HG03558 (cell line): ENCODE data around the gene UNC13C.
"Not testable (repeated sequence)": the region's sequence is repeated elsewhere in the genome, so short reads cannot be mapped to it uniquely, and the experiment has no call there.

ENCODE experiments used
- ATAC-seq: cut with Tn5 transposase; IDR thresholded peaks from one replicate; pipeline ENCODE4 v1.9.1; 2021; ENCODE audit warnings: moderate number of reproducible peaks; ENCODE audit not compliant: unreplicated experiment; ENCODE audit errors: extremely low read depth

UNC13C gene

GRCh38 chr15:54410481-54410880, 432.2 kb downstream of the UNC13C start:
- ATAC-seq = no peak

- ATAC-seq = no peak
These were observed 445.9 kb downstream of the UNC13C start for GRCh38 chr15:54424171-54424570.

- no peak for ATAC-seq
These were observed 450.4 kb downstream of the UNC13C start for GRCh38 chr15:54428596-54428995.

GRCh38 chr15:54450288-54450687, 472.0 kb downstream of the UNC13C start:
- not testable (repeated sequence) for ATAC-seq

GRCh38 chr15:54456413-54456812, 478.2 kb downstream of the UNC13C start:
- no peak for ATAC-seq

GRCh38 chr15:54462511-54462913, 484.3 kb downstream of the UNC13C start:
- ATAC-seq = no peak

- ATAC-seq = no peak
These were observed 503.6 kb downstream of the UNC13C start for GRCh38 chr15:54481819-54482218.

- no peak for ATAC-seq
These were observed 504.0 kb downstream of the UNC13C start for GRCh38 chr15:54482251-54482650.

- no peak for ATAC-seq
These were observed 522.1 kb downstream of the UNC13C start for GRCh38 chr15:54500330-54500729.

GRCh38 chr15:54502416-54503075, 524.3 kb downstream of the UNC13C start:
- ATAC-seq = no peak

- ATAC-seq = no peak
These were observed 526.5 kb downstream of the UNC13C start for GRCh38 chr15:54504695-54505094.

GRCh38 chr15:54506977-54507524, 528.8 kb downstream of the UNC13C start:
- ATAC-seq = no peak

- no peak for ATAC-seq
These were observed 536.4 kb downstream of the UNC13C start for GRCh38 chr15:54514601-54515000.

- ATAC-seq = no peak
These were observed 537.7 kb downstream of the UNC13C start for GRCh38 chr15:54515664-54516582.

GRCh38 chr15:54517366-54517765, 539.1 kb downstream of the UNC13C start:
- ATAC-seq = no peak

GRCh38 chr15:54518156-54518882, 540.1 kb downstream of the UNC13C start:
- no peak for ATAC-seq

GRCh38 chr15:54519577-54519976, 541.3 kb downstream of the UNC13C start:
- ATAC-seq = peak; percentile 65

GRCh38 chr15:54520616-54521015, 542.4 kb downstream of the UNC13C start:
- ATAC-seq = no peak

- no peak for ATAC-seq
These were observed 543.0 kb downstream of the UNC13C start for GRCh38 chr15:54521206-54521605.

GRCh38 chr15:54528021-54528420, 549.8 kb downstream of the UNC13C start:
- ATAC-seq = no peak

GRCh38 chr15:54540721-54541120, 562.5 kb downstream of the UNC13C start:
- no peak for ATAC-seq
